Transverse colon (tissue), 3 donors: Measurements from ENCODE around the gene ACADM.

ENCODE experiments used
- EP300 ChIP-seq: sonication (generic); formaldehyde crosslinking; IDR thresholded peaks from one replicate; pipeline ENCODE4 v1.6.1; 2017; ENCODE audit warnings: antibody characterized with exemption, low read depth
- POLR2A ChIP-seq: fragments of 450-650 bp; IDR thresholded peaks from one replicate; pipeline ENCODE4 v1.6.1; 2016; ENCODE audit warnings: antibody characterized with exemption, mild to moderate bottlenecking, moderate library complexity
- TF ChIP-seq, protein P1 (sequence below), 5 experiments: fragments of 200-600 bp in 3 of 5; fragments of 450-650 bp in 2 of 5; sonication (generic) in 3 of 5; IDR thresholded peaks; 1 replicate in 2 of 5; 2 replicates in 3 of 5; pipeline ENCODE4 v1.5.1; 2016 to 2017; ENCODE audit warnings: antibody characterized with exemption in 5 of 5, inconsistent platforms in 3 of 5, mild to moderate bottlenecking in 2 of 5, moderate library complexity in 1 of 5

DNA sequence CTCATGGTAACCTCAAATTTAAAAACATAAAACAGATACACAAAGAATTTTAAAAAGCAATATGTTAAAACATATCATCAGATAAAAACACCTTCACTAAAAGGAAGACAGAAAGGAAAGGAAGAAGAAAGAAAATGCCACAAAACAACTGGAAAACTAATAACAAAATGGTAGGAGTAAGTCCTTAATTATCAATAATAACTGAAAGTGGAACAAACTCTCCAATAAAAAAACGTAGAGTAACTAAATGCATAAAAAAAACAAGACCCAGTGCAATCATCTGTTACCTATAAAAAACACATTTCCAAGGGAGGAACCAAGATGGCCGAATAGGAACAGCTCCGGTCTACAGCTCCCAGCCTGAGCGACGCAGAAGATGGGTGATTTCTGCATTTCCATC lies 47.1 kb upstream of the ACADM start:
- no peak for TF ChIP-seq EP300
- TF ChIP-seq POLR2A: no peak
- TF ChIP-seq, protein P1, sequence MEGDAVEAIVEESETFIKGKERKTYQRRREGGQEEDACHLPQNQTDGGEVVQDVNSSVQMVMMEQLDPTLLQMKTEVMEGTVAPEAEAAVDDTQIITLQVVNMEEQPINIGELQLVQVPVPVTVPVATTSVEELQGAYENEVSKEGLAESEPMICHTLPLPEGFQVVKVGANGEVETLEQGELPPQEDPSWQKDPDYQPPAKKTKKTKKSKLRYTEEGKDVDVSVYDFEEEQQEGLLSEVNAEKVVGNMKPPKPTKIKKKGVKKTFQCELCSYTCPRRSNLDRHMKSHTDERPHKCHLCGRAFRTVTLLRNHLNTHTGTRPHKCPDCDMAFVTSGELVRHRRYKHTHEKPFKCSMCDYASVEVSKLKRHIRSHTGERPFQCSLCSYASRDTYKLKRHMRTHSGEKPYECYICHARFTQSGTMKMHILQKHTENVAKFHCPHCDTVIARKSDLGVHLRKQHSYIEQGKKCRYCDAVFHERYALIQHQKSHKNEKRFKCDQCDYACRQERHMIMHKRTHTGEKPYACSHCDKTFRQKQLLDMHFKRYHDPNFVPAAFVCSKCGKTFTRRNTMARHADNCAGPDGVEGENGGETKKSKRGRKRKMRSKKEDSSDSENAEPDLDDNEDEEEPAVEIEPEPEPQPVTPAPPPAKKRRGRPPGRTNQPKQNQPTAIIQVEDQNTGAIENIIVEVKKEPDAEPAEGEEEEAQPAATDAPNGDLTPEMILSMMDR (IDR thresholded peaks at IDR 0.05): no peak
